Measurements from ENCODE around the gene BCKDK.
"Not testable (repeated sequence)": the region's sequence is repeated elsewhere in the genome, so short reads cannot be mapped to it uniquely, and the experiment has no call there.

Gene BCKDK

DNA sequence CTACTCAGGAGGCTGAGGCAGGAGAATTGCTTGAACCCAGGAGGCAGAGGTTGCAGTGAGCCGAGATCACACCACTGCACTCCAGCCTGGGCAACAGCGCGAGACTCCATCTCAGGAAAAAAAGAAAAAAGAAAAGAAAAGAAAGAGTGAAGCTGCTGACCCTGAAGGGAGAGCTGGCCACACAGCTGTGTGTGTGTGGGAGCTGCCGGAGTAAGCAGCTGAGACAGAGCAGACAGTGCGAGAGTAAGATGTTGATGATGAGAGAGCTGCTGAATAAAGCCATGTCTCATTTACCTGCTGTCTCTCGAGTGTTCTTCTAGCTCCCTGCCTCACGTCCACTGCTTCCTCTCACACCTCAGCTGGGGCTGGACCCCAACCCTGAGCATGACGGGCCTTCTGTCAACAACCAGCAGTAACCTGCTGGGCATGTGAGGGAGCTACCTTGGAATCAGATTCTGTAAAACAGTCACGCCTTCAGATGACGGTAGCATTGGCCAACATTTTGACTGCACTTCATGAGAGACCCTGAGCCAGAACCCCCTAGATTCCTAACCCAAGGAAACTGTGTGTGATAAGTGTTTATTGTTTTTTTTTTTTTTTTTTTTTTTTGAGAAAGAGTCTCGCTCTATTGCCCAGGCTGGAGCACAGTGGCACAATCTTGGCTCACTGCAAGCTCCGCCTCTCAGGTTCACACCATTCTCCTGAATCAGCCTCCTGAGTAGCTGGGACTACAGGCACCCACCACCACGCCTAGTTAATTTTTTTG is 7.1 kb upstream of the BCKDK start:
- DNase-seq: not testable (repeated sequence)

GRCh38 chr16:31105677-31106213 is 2.4 kb upstream of the BCKDK start:
- peak; percentile 87 for DNase-seq

DNA sequence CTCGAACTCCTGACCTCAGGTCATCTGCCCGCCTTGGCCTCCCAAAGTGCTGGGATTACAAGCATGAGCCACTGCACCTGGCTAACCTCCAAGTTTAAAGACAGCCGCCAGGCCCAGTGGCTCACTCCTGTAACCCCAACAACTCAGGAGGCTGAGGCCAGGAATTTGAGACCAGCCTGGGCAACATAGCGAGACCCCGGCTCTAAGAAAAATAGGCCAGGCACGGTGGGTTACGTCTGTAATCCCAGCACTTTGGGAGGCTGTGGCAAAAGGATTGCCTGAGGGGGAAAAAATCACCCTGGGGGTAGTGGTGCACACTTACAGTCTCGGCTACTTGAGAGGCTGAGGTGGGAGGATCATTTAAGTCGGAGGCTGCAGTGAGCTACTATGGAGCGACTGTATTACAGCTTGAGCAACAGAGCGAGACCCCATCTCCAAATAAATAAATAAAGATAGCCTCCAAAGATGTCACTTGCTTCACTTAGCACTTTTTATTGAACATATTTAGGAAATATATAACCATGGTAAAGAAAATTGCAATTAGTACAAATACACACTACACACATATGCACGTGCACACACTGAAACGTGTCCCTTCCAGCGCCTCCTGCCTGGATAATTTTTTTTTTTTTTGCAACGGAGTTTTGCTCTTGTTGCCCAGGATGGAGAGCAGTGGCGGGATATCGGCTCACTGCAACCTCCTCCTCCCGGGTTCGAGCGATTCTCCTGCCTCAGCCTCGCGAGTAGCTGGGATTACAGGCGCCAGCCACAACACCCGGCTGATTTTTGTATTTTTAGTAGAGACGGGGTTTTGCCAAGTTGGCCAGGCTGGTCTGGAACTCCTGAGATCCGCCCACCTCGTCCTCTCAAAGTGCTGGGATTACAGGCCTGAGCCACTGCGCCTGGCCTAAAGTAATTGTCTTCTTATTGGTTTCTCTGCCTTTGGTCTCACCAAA is 1.4 kb upstream of the BCKDK start:
- no peak for DNase-seq

DNA sequence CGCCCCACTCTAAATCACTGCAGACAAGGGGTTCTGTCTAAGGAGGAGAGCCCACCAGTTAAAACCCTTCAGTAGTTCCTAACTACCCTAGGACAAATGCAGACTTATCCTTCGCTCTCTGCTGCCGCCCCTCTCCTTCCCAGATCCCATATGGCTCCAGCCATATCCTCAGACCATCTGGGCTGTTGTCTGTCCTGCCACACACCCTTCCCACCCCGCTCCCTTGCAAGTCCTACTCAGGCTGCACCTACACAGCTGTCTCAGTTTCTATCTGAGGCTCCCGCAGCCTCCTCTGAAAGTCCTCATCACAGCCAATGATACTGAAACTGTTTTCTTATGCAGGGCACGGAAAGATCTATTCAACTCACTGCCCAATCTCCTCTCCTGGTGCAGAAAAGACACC is 720 bp upstream of the BCKDK start:
- DNase-seq: no peak

GRCh38 chr16:31108794-31109558 is 790 bp downstream of the BCKDK start:
- DNase-seq: peak; percentile 15

DNA sequence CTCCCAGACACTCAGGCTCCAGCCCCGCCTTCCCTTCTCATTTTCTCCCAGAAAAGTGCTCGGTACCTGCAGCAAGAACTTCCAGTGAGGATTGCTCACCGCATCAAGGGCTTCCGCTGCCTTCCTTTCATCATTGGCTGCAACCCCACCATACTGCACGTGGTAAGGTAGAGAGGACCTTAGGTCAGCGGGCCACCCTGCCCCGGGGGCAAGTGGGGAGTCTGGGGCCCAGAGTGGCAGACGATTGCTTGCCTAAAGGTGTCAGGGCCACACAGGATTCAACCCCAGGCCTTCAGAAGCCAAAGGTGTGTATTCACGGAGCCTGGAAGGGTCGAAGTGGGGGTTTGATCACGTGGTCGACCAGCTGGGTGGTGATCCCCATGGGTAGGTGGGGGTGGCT is 1.4 kb downstream of the BCKDK start:
- DNase-seq: no peak

DNA sequence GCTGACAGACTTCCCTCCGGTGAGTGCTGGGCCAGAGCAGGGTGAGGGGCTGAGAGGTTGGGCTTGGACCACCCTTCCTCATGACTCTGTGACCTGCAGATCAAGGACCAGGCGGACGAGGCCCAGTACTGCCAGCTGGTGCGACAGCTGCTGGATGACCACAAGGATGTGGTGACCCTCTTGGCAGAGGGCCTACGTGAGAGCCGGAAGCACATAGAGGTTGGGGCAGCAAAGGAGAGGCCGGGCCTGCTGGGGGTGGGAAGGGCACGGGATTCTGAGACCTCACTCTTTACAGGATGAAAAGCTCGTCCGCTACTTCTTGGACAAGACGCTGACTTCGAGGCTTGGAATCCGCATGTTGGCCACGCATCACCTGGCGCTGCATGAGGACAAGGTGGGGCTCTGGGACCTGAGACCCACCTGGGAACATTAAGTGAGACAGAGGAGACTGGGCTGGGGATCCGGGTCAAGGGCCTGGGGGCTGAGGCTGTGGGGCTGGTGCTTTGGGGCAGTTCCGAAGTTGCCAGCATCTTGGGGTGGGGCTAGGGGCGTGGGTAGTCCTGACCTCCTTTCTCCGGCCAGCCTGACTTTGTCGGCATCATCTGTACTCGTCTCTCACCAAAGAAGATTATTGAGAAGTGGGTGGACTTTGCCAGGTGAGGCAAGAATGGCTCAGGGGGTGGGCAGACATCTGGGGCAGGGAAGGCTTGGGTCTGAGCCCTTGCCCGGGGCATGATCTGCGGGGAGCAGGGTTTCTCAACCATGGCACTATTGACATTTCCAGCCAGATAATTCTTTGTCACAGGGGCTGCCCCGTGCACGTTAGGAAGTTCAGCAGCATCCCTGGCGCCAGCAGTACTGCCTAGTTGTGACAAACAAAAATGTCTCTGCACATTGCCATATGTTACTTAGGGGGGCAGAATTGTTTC is 2.2 kb downstream of the BCKDK start:
- no peak for DNase-seq

DNA sequence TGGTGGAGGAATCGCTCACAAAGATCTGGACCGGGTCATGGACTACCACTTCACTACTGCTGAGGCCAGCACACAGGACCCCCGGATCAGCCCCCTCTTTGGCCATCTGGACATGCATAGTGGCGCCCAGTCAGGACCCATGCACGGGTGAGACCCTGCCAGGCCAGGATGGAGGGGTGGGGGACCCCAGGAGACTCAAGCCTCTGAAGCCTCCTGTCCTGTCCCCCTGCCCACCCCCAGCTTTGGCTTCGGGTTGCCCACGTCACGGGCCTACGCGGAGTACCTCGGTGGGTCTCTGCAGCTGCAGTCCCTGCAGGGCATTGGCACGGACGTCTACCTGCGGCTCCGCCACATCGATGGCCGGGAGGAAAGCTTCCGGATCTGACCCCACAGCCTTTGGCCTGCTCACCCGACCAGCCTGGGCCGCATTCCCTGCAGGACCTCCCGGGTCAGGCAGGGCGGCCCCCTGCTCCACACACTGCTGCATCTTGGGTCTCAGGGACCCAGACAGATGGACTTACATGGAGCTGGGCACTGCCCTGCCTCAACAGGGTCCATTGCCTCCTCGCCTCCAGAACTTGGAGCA is 3.8 kb downstream of the BCKDK start:
- no peak for DNase-seq

- no peak for DNase-seq
These were observed 4.5 kb downstream of the BCKDK start for GRCh38 chr16:31112711-31113110.

DNA sequence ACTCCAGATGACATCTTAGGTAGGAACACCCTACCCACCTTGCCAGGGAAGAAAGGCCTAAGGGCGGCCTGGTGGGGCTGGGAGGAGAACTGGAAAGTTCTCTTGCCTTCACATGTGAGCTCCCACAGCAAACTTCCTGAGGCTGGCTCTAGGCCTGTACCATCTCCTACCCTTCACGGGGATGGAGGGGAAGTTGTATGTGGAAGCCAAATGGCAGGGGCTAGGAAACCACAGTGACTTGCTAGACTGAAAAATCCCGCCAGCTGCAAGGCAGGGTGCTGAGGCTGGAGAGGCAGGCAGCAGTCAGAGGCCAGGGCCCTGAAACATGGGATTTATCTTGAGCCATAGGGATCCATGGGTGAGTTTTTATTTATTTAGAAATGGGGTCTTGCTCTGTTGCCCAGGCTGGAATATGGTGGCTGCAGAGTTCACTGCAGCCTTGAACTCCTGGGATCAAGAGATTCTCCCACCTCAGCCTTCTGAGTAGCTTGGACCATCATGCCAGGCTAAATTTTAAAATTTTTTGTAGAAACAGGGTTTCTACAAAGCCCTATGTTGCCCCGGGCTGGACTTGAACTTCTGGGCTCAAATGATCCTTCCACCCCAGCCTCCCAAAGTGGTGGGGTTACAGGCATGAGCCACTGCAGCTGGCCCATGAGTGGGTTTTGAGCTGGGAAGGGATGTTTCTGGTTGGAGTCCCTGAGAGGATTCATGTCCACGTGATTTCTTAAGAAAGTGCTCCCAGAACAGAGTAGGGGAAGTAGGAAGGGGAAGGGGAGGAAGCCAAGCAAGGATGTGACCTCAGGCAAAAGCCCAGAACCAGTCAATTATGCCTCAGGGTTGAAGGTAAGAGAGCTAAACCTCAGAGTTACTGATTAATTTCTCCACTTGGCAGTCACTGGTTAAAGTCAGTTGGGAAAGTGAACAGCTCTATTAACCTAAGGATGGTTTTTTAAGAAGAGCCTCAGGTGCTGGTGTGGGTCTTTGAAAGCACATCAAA is 5.2 kb downstream of the BCKDK start:
- peak; percentile 54 for DNase-seq

GRCh38 chr16:31114468-31114867 is 6.3 kb downstream of the BCKDK start:
- no peak for DNase-seq

DNA sequence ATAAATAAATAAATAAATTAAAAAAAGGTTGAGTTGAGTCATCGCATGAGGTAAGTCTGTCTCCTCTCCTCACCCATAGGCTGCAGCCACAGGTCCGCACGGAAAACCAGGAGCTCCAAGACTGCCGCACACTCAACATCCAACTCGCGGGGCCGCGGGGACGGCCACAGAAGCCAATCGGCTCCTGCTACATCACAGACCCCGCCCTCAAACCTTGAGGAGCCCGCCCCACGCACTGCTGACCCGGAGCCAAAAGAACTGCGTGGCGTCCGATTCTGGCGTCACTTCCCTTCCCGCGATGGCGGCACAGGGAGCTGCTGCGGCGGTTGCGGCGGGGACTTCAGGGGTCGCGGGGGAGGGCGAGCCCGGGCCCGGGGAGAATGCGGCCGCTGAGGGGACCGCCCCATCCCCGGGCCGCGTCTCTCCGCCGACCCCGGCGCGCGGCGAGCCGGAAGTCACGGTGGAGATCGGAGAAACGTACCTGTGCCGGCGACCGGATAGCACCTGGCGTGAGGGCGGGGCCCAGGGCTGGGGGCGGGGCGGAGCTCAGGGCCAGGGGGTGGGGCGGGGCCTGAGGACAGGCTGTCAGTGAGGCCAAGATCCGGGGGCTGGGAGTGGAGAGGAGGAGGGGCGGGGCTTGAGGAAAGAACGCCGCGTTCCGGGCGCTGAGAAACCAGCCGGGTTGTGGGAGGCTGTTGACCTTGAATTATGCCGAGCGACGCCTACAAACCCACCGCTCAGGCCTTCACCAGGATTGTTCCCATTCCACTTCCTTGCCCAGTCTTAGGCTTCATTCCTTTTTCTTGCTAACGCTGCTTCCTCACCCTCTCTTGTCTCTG is 9.4 kb downstream of the BCKDK start, which contains the start of gene KAT8:
Gene KAT8 (plus strand): TSS at position 281 of the 839 bp plus-strand sequence. CDS start 18 bp downstream, at position 299.
- peak; percentile 98 for DNase-seq

GRCh38 chr16:31118223-31119155 is 10.3 kb downstream of the BCKDK start:
- no peak for DNase-seq

DNA sequence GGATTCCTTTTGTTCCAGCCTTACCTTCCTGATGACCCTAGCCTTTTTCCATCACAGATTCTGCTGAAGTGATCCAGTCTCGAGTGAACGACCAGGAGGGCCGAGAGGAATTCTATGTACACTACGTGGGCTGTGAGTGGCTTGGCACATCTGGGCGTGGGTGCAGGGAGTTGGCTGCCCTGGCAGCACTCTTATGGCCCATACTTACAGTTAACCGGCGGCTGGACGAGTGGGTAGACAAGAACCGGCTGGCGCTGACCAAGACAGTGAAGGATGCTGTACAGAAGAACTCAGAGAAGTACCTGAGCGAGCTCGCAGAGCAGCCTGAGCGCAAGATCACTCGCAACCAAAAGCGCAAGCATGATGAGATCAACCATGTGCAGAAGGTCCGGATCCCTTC is 11.9 kb downstream of the BCKDK start:
- no peak for DNase-seq

- DNase-seq: no peak
These were observed 17.7 kb downstream of the BCKDK start for GRCh38 chr16:31125844-31126243.

DNA sequence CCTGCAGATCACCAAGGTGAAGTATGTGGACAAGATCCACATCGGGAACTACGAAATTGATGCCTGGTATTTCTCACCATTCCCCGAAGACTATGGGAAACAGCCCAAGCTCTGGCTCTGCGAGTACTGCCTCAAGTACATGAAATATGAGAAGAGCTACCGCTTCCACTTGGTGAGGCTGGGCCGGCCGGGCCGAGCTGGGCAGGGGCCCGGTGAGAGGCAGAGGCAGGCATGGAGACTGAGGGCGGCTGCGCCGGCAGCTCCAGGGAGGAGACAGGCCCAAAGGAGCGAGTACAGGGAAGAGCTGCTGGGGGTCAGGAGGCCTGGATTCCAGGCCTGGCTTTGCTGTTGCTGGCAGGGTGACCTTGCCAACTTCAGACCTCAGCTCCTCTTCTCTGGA is 19.0 kb downstream of the BCKDK start:
- DNase-seq: no peak

GRCh38 chr16:31128711-31129567 is 20.8 kb downstream of the BCKDK start:
- DNase-seq: peak; percentile 39
